ENCODE results near the gene NEAT1. TPM values are rescaled to one million over a fixed set of nuclear protein-coding genes. Genes with fewer than 3 reads are reported as not detected.

NEAT1 gene
- total and polyA plus RNA-seq, 9 of the 15 experiments (the other 6 are each of a cell fraction or from before 2014, with no cell fraction given) = 20.1 to 389 (median 62.8) TPM

- TF ChIP-seq NCOA2 (IDR thresholded peaks at IDR 0.05; ENCODE audit: partially characterized antibody in 2 of 2) = no peak
- TF ChIP-seq ZNF134 (CRISPR knock-in tag; conservative IDR thresholded peaks at IDR 0.05) = no peak
- no peak for TF ChIP-seq FOXP1 (CRISPR knock-in tag; IDR thresholded peaks at IDR 0.05)
- TF ChIP-seq ZNF124 (CRISPR knock-in tag; IDR thresholded peaks at IDR 0.05) = no peak
- no peak for TF ChIP-seq ZNF778 (CRISPR knock-in tag; IDR thresholded peaks at IDR 0.05)
- TF ChIP-seq ZNF263 (CRISPR knock-in tag; IDR thresholded peaks at IDR 0.05; ENCODE audit: borderline replicate concordance) = no peak
- TF ChIP-seq KDM2B (CRISPR knock-in tag; IDR thresholded peaks at IDR 0.05) = no peak
- no peak for TF ChIP-seq SAP30 (IDR thresholded peaks at IDR 0.05; ENCODE audit: borderline replicate concordance, insufficient read depth, low read depth, low read length, poor library complexity, severe bottlenecking)
- no peak for TF ChIP-seq ZFPM2 (CRISPR knock-in tag; IDR thresholded peaks at IDR 0.05)
- no peak for TF ChIP-seq POLR2G (IDR thresholded peaks at IDR 0.05; ENCODE audit: low read depth, low read length)
- no peak for TF ChIP-seq FOXJ2 (tag; IDR thresholded peaks at IDR 0.05)
- no peak for TF ChIP-seq NFIX (CRISPR knock-in tag; IDR thresholded peaks at IDR 0.05; ENCODE audit: low read depth)
Measured at GRCh38 chr11:65412271-65413076, 10.1 kb upstream of the NEAT1 start (continued).

Measured in K562 (cell line).